GM21723 (cell line): ENCODE results near the gene SDCBP2.

Experiments used
- ATAC-seq: cut with Tn5 transposase; IDR thresholded peaks from one replicate; pipeline ENCODE4 v1.9.1; 2021; ENCODE audit warnings: mild to moderate bottlenecking, moderate library complexity; ENCODE audit not compliant: unreplicated experiment

The SDCBP2 gene, protein sequence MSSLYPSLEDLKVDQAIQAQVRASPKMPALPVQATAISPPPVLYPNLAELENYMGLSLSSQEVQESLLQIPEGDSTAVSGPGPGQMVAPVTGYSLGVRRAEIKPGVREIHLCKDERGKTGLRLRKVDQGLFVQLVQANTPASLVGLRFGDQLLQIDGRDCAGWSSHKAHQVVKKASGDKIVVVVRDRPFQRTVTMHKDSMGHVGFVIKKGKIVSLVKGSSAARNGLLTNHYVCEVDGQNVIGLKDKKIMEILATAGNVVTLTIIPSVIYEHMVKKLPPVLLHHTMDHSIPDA

DNA sequence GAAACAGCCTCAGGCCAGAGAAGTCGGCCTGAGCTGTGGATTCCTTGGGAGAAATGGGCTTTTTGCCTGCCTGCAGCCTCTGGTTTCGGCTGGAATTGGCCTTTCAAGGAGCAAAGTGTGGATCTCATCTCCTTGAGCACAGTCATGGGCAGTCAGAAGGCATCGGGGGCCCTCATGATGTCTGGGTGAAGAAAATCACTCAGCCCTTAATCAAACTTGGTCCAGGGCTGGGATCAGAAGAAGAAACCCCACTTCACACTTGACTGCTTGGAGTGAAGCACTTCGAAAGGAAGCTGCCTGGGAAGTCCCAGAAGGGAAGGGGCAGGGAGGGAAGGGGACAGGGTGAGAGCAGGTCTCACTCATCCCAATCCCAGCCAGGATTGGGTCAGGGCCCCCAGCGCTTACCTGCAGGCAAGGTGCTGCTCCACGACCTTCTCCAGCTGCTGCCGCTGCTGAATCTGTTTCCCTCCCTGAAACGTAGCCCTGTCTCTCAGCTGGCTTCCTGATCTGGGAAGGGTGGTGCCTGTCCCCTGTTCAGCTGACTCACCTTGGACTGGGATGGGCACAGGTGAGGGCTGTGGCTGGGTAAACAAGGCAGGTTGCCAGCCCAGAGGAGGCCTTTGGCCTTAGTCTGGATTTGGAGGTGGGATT, at the start of gene SDCBP2:
SDCBP2 (minus strand) TSS at position 460 of the 651 bp plus-strand sequence. CDS start 8,723 bp downstream, outside the sequence.
- no peak for ATAC-seq

- no peak for ATAC-seq
Observed at GRCh38 chr20:1378735-1379125, 49.8 kb upstream of the SDCBP2 start.

DNA sequence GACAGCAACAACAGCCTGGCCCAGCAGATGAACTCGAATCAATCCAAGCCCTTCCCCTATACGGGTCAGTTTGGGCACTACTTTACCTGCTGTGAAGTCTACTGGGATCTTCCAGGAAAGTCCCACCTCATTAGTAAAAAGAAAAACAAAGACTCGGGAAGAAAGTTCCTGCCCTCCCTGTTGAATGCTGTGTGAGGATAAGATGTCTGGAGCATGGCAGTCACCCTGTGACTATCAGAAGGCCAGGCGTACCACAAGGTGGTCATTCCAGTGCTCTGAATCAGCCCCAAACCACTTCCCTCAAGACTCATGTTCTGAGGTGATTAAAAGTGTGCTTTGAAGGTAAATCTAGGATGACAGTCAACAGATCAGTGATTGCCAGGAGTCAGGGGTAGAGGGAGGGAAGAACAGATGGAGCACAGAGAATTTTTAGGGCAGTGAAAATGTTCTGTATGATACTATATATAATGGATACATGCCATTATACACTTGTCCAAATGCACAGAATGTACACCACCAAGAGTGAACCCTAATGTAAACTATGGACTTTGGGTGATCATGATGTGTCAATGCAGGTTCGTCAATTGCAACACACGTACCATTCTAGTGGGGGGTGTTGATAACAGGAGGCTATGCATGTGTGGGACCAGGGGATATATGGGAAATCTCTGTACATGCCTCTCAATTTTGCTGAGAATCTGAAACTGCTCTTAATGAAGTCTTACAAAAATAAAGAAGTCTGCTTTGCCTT, 49.2 kb upstream of the SDCBP2 start:
- ATAC-seq = peak; percentile 9

GRCh38 chr20:1377341-1377871, 48.5 kb upstream of the SDCBP2 start:
- ATAC-seq = peak; percentile 48

DNA sequence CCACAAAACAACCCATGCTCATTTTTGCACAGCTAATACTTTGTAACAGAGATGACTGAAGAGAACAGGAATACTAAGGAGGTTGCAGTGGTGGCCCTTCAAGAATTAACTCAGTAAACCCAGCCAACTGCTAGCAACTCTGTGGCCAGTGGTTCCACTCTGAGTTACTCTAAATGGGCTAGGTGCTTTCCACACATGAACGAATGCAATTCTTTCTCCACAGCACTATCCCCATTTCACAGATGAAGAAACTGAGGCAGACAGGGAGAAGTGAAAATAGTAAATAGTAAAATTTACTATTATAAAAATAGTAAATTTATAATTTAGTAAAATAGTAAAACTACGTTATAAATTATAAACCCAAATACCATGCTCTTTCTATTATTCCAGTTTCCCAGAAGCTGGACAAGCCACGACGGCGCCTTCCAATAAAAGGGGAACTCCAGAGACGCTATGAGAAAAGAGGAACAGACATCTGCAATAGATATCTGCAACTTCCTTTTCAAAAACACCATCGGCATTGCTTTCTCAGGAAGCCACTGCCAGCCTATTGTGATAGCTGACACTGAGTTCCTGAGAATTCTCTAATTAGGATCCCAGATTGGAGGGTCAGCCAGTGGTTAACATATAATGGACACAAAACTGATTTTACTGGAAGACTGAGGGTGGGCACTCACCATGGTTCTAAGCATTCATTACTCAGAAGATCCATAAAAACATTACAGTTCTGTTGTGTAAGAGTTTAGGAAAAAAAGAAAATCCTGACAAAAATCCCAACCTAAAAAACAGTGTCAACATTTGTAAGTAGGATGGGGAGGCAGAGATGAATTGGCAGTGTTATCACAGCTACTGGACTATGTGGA, 47.7 kb upstream of the SDCBP2 start:
- ATAC-seq = peak; percentile 37

DNA sequence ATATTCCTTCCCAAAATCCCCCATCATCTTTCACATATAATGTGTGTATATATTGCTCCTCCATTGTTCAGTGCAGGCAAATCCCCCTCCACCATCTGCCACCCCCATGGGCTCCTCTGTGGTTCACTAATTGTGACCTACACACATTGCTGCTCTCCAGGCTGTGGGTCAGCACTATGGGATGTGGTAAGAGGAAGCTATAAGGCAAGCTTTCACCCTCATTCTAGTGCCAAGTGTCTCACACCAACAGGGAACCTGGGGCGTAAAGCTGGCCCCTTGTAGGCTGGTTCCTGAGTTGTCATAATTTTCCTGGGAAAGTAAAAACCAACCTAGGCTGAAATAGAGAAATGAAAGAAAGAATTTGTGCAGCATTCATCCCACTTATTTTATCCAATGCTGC, 47.1 kb upstream of the SDCBP2 start:
- ATAC-seq = no peak

DNA sequence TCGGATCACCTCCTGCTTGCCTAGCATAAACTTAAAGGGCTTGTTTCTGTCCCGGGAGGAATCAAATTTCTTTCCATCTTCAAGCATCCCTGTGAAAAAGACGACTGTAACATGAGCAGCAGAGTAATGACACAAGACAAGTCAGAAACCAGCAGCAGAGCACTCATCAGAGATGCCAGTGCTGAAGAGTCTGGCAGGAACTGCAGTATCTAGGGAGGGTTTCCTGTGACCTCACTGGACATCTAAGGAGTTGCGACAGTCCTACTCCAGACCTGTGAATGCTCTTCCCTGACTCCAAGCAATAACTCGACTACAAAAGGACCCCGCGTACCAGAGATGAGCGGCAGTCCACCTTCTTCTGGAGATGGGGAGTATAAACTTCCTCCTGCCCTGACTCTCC, 46.6 kb upstream of the SDCBP2 start:
- ATAC-seq = no peak

- ATAC-seq = no peak
Observed at GRCh38 chr20:1374246-1374645, 45.3 kb upstream of the SDCBP2 start.

GRCh38 chr20:1373614-1374013, 44.7 kb upstream of the SDCBP2 start:
- ATAC-seq = no peak

DNA sequence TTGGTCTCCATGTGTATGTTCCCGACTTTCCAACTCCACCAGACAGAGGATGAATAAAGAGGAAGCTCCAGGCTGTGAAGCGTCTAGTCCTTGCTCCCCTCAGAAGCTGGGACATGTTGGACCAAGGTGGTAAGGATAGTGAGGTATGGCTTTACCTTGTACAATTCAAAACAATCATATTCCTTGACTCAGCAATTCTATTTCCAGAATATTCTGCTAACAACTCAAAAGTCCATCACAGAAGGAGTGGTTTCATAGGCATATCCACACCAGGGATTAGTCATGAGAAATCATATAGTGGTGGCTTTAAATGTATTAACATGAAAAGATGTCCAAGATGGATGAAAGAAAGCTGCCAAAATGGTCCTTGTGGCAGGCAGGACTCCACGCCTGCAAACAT, 44.1 kb upstream of the SDCBP2 start:
- no peak for ATAC-seq

DNA sequence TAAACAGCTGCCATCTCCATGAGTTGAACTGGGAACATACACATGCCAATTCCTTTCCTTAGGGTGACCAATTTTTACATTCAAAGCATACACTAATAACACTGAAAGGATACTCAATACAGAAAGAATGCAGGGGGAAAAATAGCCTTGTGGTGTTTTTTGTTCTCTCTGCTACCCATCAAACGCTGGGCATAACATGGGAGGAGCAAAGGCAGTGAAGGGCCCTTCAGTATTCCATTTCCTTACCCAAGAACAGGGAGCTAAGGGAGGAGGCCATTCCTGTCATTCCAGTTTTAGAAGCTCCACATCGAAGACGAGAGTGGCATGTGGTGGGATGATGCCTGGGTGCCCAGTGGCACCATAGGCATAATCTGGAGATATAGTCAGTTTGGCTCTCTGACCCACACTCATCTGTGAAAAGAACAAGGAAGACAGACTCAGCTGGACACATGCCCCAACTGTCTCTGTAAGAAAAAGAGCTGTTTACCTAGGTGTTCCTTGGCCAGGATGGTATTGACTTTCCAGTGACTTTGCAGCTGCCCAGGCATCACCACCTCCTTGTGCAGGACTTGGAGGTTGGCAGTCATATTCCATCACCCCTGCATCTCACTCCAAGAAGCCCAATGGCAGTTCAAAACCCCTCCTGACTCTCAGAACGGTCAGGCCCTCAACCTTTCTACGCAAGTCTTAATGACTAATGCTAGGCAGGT, 43.0 kb upstream of the SDCBP2 start:
- ATAC-seq = no peak

DNA sequence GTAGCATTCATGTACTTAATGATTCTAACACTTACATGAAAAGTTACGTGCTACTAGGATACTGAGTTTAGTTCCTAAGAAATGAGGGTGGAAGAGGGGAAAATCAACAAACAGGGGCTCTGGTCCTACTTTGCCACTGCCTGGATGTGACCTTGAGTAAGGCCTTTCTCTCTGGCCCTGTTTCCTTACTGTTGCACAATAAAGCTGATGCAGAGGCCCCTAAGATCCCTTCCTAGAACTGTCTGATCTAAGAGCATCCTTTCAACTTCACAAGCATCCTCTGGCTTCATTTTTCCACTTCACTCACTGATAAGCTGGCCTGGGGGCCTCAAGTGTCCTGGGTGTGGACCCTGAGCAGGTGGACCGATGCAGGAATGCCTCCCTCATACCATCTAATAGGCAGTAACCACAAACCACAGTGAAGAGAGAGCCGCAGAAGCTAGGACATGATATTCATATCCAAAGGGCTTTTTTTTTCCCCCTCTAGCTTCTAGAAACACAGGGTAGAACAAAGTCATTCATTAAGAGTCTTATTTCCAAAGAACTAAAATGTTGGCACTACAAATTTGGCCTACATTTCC, 42.4 kb upstream of the SDCBP2 start:
- no peak for ATAC-seq

- no peak for ATAC-seq
Observed at GRCh38 chr20:1370548-1371110, 41.7 kb upstream of the SDCBP2 start.

GRCh38 chr20:1369970-1370369, 41.0 kb upstream of the SDCBP2 start:
- no peak for ATAC-seq

DNA sequence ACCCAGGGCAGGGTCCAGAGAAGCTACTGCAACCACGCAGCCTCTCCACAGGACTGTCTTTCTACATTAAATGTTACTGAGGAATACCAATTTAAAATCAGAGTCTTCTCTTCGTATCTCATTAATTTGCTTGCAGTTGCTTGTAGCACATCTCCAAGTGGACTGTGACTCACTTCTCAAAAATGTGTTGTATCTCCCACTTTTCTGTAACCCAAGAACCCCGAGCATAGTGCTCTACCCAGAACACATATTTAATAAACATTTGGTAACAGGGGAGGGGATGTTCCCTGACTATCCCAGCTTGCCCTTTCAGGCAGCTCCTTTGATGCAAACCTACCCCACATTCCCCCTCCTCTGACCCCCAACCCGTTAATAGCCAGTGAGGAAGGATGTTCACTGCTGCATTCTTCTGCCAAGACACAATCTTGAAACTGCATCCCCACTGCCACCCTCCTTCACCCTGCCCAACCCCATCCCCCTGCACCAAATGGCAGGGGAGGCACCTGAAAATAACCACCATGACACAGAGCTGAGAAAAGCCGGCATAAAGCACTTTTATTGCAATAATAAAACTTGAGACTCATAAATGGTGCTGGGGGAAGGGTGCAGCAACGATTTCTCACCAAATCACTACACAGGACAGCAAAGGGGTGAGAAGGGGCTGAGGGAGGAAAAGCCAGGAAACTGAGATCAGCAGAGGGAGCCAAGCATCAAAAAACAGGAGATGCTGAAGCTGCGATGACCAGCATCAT, 39.7 kb upstream of the SDCBP2 start:
- ATAC-seq = no peak

- ATAC-seq = no peak
Observed at GRCh38 chr20:1367479-1367878, 38.5 kb upstream of the SDCBP2 start.

DNA sequence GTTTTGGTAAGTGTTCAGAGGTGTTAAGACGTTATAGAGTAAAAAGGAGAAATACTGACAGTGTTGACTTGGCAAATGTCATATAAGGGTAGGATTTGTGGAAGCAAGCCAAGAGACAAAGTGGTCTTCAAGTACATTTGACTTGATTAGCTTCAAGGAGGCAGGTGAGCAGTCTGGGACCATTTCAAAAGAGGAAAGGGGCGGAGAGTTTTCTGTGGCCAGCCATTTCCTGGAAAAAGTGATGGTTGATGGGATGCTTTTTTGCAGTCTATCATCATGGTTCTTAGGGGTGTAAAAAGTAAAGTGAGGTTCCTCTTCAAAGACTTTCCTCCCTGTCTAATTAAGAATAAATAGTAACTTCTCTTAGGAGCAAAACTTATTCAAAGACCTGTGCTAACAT, 35.2 kb upstream of the SDCBP2 start:
- no peak for ATAC-seq

DNA sequence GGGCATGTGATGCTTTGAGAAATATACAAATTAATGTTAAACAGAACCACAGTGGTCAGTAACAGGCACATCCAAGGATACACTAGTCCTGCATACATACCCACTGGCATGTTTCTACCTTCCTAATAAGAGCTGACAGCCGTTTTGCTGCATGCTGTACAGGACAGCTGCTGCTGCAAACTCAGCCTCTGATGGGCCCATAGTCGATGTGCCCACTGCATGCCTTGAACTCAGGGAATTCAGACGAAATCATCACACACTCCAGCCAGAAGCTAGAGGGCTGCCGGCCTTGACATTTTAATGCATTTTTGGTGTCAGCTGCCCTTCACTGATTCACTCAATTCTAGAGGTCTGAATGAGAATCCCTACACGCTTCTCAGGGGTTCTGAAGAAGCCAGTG, 34.6 kb upstream of the SDCBP2 start:
- no peak for ATAC-seq

DNA sequence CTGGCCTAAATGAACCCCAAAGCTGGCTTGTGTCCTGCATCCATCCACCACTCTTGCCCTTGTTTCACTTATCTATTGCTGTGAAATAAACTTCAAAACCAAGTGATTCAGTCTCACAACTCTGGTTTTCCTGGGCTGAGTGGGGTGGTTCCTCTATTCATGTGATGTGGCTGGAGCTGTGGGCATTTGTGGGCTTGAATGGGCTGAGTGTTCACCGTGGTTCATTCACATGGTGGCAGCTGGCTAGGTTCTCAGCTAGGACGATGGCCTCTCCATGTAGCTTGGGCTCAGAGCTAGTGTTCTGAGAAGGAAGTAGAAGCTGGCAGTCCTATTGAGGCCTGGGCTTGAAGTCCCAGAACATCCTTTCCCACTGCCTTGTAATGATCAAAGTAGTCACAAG, 33.5 kb upstream of the SDCBP2 start:
- no peak for ATAC-seq
